GM12878 (cell line): ENCODE results near the gene OLR1. TPM values are rescaled to one million over a fixed set of nuclear protein-coding genes. Genes with fewer than 3 reads are reported as not detected.
A peak's percentile ranks its signal among the peaks of the same experiment; 100 is the strongest.

Experiments used
- CBX3 ChIP-seq: fragments of 200-600 bp; sonication (generic); IDR thresholded peaks from 2 replicates; pipeline ENCODE4 v1.6.1; 2016; ENCODE audit warnings: low read depth, borderline replicate concordance
- MEF2A ChIP-seq: IDR thresholded peaks from 2 replicates; pipeline ENCODE4 v1.6.1; 2011; ENCODE audit warnings: low read depth, mild to moderate bottlenecking, low read length, moderate library complexity; ENCODE audit not compliant: insufficient read depth
- NFYA ChIP-seq: IDR thresholded peaks from 2 replicates; pipeline ENCODE4 v1.6.1; 2011; ENCODE audit warnings: low read depth, mild to moderate bottlenecking, low read length, improper control_type of control experiment, borderline replicate concordance
- PBX3 ChIP-seq: IDR thresholded peaks from 2 replicates; pipeline ENCODE4 v1.6.1; 2011; ENCODE audit warnings: mild to moderate bottlenecking, low read depth, low read length, moderate library complexity; ENCODE audit not compliant: insufficient replicate concordance
- RB1 ChIP-seq: fragments of 450-650 bp; formaldehyde crosslinking; IDR thresholded peaks from 2 replicates; pipeline ENCODE4 v1.6.1; 2017; ENCODE audit warnings: mild to moderate bottlenecking, borderline replicate concordance
- RBBP5 ChIP-seq: fragments of 200-600 bp; sonication (generic); conservative IDR thresholded peaks from 2 replicates; pipeline ENCODE4 v1.6.1; 2016
- RUNX3 ChIP-seq: IDR thresholded peaks from 2 replicates; pipeline ENCODE4 v1.6.1; 2012; ENCODE audit warnings: low read length, inconsistent platforms
- SMC3 ChIP-seq: IDR thresholded peaks from 2 replicates; pipeline ENCODE4 v1.6.1; 2011; ENCODE audit warnings: low read length, improper control_type of control experiment, borderline replicate concordance
- STAT3 ChIP-seq: IDR thresholded peaks from 2 replicates; pipeline ENCODE4 v1.6.1; 2011; ENCODE audit warnings: low read depth, low read length, improper control_type of control experiment
- ZNF384 ChIP-seq: IDR thresholded peaks from 2 replicates; pipeline ENCODE4 v1.6.1; 2012; ENCODE audit warnings: low read depth, mild to moderate bottlenecking, low read length, improper control_type of control experiment, borderline replicate concordance
- polyA plus RNA-seq, 11 experiments: library from polyadenylated mRNA; depleted of rRNA in 4 of 11; unstranded in 6 of 11; stranded (reverse) in 5 of 11; fragments of >200 nt; fragmentation: Nextera tagmentation in 4 of 11; fragmentation: Illumina TruSeq in 1 of 11; extraction: Ambion mirVana in 4 of 11; extraction: Trizol in 1 of 11; gene quantifications; 1 replicate in 1 of 11; 2 replicates in 10 of 11; pipeline versions ENCODE4 v1.2.1 to v1.2.3, GENCODE V29; 2011 to 2016; ENCODE audit warnings: inconsistent platforms in 2 of 11, missing spikeins in 2 of 11, low read depth in 1 of 11
- total RNA-seq, 4 experiments: library from RNA; depleted of rRNA in 3 of 4; stranded (reverse); fragments of >200 nt in 3 of 4; fragmentation: Illumina TruSeq in 1 of 4; extraction: Trizol in 1 of 4; gene quantifications; 2 replicates each; pipeline versions ENCODE4 v1.2.1 to v1.2.3, GENCODE V29; 2013 to 2021
- TF ChIP-seq, protein P1 (sequence below): fragments of 150-350 bp; IDR thresholded peaks from 2 replicates; pipeline ENCODE4 v1.6.1; 2014; ENCODE audit warnings: mild to moderate bottlenecking, low read depth, low read length
- TF ChIP-seq, protein P2 (sequence below): fragments of 450-650 bp; formaldehyde crosslinking; IDR thresholded peaks from 2 replicates; pipeline ENCODE4 v1.4.0; 2022; ENCODE audit warnings: mild to moderate bottlenecking, moderate library complexity

The OLR1 gene
- total and polyA plus RNA-seq, 10 of the 15 experiments (the other 5 are each of a cell fraction or from before 2014, with no cell fraction given) = 0.08 TPM; not detected in 9

- TF ChIP-seq NFYA (no peak), PBX3 (no peak), RB1 (0 out of 2 replicates have a peak, but pooled peaks have one; percentile 23), MEF2A (no peak), CBX3 (no peak), ZNF384 (no peak), STAT3 (no peak), RBBP5 (no peak), SMC3 (peak; percentile 76; the same call in 1 of the 2 replicates), RUNX3 (peak; percentile 63)
- TF ChIP-seq, protein P1, sequence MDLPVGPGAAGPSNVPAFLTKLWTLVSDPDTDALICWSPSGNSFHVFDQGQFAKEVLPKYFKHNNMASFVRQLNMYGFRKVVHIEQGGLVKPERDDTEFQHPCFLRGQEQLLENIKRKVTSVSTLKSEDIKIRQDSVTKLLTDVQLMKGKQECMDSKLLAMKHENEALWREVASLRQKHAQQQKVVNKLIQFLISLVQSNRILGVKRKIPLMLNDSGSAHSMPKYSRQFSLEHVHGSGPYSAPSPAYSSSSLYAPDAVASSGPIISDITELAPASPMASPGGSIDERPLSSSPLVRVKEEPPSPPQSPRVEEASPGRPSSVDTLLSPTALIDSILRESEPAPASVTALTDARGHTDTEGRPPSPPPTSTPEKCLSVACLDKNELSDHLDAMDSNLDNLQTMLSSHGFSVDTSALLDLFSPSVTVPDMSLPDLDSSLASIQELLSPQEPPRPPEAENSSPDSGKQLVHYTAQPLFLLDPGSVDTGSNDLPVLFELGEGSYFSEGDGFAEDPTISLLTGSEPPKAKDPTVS = no peak
- TF ChIP-seq, protein P2, sequence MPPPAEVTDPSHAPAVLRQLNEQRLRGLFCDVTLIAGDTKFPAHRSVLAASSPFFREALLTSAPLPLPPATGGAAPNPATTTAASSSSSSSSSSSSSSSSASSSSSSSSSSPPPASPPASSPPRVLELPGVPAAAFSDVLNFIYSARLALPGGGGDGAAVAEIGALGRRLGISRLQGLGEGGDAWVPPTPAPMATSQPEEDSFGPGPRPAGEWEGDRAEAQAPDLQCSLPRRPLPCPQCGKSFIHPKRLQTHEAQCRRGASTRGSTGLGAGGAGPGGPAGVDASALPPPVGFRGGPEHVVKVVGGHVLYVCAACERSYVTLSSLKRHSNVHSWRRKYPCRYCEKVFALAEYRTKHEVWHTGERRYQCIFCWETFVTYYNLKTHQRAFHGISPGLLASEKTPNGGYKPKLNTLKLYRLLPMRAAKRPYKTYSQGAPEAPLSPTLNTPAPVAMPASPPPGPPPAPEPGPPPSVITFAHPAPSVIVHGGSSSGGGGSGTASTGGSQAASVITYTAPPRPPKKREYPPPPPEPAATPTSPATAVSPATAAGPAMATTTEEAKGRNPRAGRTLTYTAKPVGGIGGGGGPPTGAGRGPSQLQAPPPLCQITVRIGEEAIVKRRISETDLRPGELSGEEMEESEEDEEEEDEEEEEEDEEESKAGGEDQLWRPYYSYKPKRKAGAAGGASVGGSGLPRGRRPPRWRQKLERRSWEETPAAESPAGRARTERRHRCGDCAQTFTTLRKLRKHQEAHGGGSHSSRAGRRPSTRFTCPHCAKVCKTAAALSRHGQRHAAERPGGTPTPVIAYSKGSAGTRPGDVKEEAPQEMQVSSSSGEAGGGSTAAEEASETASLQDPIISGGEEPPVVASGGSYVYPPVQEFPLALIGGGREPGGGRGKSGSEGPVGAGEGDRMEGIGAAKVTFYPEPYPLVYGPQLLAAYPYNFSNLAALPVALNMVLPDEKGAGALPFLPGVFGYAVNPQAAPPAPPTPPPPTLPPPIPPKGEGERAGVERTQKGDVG (CRISPR knock-in tag) = no peak
- TF ChIP-seq, all 136 proteins: peak for 9
Measured at GRCh38 chr12:10153271-10154144, 18.4 kb downstream of the OLR1 start (continued).
